HG03575 (cell line): ENCODE measurements around the gene PGM3.

ENCODE experiments used
- ATAC-seq: cut with Tn5 transposase; IDR thresholded peaks from one replicate; pipeline ENCODE4 v1.9.1; 2021; ENCODE audit not compliant: unreplicated experiment, insufficient number of reproducible peaks, low FRiP score; ENCODE audit errors: extremely low read depth

Gene PGM3

GRCh38 chr6:83188501-83188900 is 4.6 kb downstream of the PGM3 start:
- no peak for ATAC-seq

GRCh38 chr6:83185096-83185495 is 8.0 kb downstream of the PGM3 start:
- ATAC-seq = no peak

- ATAC-seq = no peak
These were observed 9.8 kb downstream of the PGM3 start for GRCh38 chr6:83183082-83183828.

- ATAC-seq = no peak
These were observed 11.0 kb downstream of the PGM3 start for GRCh38 chr6:83182114-83182513.

GRCh38 chr6:83180426-83180950 is 12.6 kb downstream of the PGM3 start:
- no peak for ATAC-seq

- ATAC-seq = no peak
These were observed 16.8 kb downstream of the PGM3 start for GRCh38 chr6:83176246-83176645.

GRCh38 chr6:83169511-83169910 is 23.6 kb downstream of the PGM3 start:
- ATAC-seq = no peak

GRCh38 chr6:83169106-83169505 is 24.0 kb downstream of the PGM3 start:
- ATAC-seq = no peak

- no peak for ATAC-seq
These were observed 24.5 kb downstream of the PGM3 start for GRCh38 chr6:83168556-83168955.

- no peak for ATAC-seq
These were observed 25.3 kb downstream of the PGM3 start for GRCh38 chr6:83167726-83168278.

GRCh38 chr6:83160167-83160566 is 32.9 kb downstream of the PGM3 start:
- no peak for ATAC-seq

GRCh38 chr6:83155794-83156193 is 37.3 kb downstream of the PGM3 start:
- no peak for ATAC-seq

GRCh38 chr6:83153883-83154521 is 39.1 kb downstream of the PGM3 start:
- ATAC-seq = no peak

GRCh38 chr6:83152913-83153312 is 40.2 kb downstream of the PGM3 start:
- ATAC-seq = no peak

GRCh38 chr6:83151114-83151513 is 42.0 kb downstream of the PGM3 start:
- ATAC-seq = no peak

- no peak for ATAC-seq
These were observed 54.3 kb downstream of the PGM3 start for GRCh38 chr6:83138758-83139157.

GRCh38 chr6:83138118-83138722 is 54.8 kb downstream of the PGM3 start:
- ATAC-seq = no peak

- ATAC-seq = no peak
These were observed 60.9 kb downstream of the PGM3 start for GRCh38 chr6:83132121-83132520.

GRCh38 chr6:83127976-83128375 is 65.1 kb downstream of the PGM3 start:
- ATAC-seq = no peak

- ATAC-seq = no peak
These were observed 65.8 kb downstream of the PGM3 start for GRCh38 chr6:83127258-83127657.
